Measurements from ENCODE around the gene FCSK. TPM values are rescaled to one million over a fixed set of nuclear protein-coding genes. Genes with fewer than 3 reads are reported as not detected.
"Not testable (repeated sequence)": the region's sequence is repeated elsewhere in the genome, so short reads cannot be mapped to it uniquely, and the experiment has no call there.

FCSK gene
- total RNA-seq, 6 experiments from 2014 or later, result 10.9 to 16.7 (median 13.4) TPM

DNA sequence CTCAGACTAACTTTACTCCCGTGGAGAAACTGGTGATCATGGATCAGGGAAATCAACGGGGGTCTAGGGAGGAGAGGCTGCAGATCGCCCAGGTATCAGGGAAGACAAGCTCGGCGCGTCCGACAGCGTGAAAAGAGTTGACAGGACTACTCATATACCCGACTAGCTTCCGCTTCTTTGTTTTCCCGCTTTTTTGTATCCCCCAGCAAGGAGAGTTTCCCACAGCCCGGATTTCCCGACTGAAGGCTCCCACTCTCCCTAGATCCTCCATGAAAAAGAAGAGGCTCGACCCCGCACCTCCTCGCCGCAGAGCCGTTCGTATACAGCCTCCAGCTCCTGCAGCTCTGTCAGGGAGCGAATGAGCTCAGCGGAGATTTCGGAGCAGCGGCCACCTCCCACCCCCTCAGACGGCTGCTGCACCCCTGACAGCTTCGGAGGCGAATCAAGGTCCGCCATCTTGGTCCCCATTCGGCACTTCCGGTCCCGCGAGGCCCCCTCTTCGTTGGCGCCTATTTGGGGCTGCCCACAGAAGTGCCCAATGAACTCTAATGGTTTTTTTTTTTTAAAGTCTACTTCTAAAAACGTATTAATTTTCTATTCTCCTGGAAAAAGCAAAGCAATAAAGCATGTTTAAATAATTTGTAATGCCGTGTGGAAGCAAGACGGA, 68.8 kb downstream of the FCSK start, which contains the start of gene COG4:
TSS of gene COG4 (minus strand) at position 479 of the 667 bp plus-strand sequence. CDS start at position 468, 11 bp downstream.
- Histone ChIP-seq H3K4me1 (peaks cover 0 to 33% (median 7%) of the 10 kb centered on the region in 4 donors), H3K9me3 (no peaks in the 10 kb centered on the region), H3K36me3 (peaks cover 0 to 14% (median 1%) of the 10 kb centered on the region in 4 donors), H3K27ac (peak within 1 kb of the TSS; percentile 73 to 81 (median 78)), H3K4me3 (peak within 1 kb of the TSS; percentile 70 to 96 (median 92)), H3K27me3 (no peaks in the 10 kb centered on the region)
- ATAC-seq (peak; percentile 92 to 95 (median 94)), DNase-seq (peak; percentile 86 to 90 (median 87))
- TF ChIP-seq, protein P1, sequence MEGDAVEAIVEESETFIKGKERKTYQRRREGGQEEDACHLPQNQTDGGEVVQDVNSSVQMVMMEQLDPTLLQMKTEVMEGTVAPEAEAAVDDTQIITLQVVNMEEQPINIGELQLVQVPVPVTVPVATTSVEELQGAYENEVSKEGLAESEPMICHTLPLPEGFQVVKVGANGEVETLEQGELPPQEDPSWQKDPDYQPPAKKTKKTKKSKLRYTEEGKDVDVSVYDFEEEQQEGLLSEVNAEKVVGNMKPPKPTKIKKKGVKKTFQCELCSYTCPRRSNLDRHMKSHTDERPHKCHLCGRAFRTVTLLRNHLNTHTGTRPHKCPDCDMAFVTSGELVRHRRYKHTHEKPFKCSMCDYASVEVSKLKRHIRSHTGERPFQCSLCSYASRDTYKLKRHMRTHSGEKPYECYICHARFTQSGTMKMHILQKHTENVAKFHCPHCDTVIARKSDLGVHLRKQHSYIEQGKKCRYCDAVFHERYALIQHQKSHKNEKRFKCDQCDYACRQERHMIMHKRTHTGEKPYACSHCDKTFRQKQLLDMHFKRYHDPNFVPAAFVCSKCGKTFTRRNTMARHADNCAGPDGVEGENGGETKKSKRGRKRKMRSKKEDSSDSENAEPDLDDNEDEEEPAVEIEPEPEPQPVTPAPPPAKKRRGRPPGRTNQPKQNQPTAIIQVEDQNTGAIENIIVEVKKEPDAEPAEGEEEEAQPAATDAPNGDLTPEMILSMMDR (IDR thresholded peaks at IDR 0.05), result no peak
- TF ChIP-seq POLR2A (IDR thresholded peaks at IDR 0.05), result peak; percentile 43
- 0% methylated on average over 27 of the region's 36 CpGs for WGBS (ENCODE audit: insufficient coverage, low coverage, low lambda C conversion rate, missing lambda C conversion rate)
- intact Hi-C loops (cut with DNase I), result no loop called here

DNA sequence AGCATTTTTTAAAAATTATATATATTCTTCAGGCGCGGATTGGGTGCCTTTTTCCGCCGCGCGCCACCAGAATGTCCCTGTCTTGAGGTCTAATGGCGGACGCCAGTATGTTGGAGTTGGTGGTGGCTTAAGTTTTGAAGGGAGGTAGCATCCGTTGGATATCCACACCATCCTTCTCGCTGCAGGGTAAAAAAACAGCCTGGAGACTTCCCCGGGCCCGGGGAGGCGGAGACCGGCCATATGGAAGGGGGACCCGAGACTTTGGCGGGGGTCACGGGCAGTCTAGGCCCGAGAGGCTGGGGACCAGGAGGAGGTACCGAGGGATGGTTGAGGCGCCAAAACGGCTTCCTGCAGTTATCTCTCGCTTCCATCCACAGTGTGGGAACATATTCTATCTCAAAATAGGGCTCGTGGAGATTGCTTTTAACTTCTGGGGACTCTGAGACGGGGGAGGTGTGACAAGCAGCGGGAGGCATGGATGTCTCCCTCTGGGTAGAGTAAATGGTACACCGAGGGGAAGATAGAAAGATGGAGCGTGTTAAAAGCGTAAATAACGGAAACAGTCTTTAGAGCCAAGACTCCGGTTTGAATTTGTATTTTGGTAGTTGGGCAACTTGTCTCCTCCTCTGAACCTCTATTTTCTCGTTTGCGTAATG, 69.5 kb downstream of the FCSK start, which contains the start of gene SF3B3:
TSS of gene SF3B3 (plus strand) at position 74 of the 656 bp plus-strand sequence. CDS start 2,841 bp downstream, outside the sequence.
- Histone ChIP-seq H3K36me3 (peaks cover 0 to 16% (median 3%) of the 10 kb centered on the region in 4 donors), H3K27ac (peak within 1 kb of the TSS; percentile 73 to 81 (median 78)), H3K27me3 (no peaks in the 10 kb centered on the region), H3K4me1 (peaks cover 0 to 33% (median 7%) of the 10 kb centered on the region in 4 donors), H3K9me3 (no peaks in the 10 kb centered on the region), H3K4me3 (peak within 1 kb of the TSS; percentile 70 to 96 (median 92))
- intact Hi-C loops (cut with DNase I), result no loop called here
- WGBS (ENCODE audit: insufficient coverage, low coverage, low lambda C conversion rate, missing lambda C conversion rate), result under 1% methylated on average over 29 of the region's 32 CpGs
- peak; percentile 83 to 87 (median 86) for ATAC-seq
- TF ChIP-seq, protein P1 (IDR thresholded peaks at IDR 0.05), result no peak
- TF ChIP-seq POLR2A (IDR thresholded peaks at IDR 0.05), result peak; percentile 35
- peak; percentile 66 to 75 (median 75) for DNase-seq

DNA sequence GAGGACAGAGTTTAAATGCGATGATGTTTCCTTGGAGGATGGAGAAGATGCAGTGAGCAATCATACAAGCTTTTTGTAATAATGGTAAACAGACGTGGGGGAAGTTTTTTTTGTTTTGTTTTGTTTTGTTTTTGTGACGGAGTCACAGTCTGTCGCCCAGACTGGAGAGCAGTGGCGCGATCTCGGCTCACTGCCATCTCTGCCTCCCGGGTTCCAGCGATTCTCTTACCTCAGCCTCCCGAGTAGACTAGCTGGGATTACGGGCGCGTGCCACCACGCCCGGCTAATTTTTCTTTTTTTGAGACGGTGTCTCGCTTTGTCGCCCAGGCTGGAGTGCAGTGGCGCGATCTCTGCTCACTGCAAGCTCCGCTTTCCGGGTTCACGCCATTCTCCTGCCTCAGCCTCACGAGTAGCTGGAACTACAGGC, 70.0 kb downstream of the FCSK start:
- H3K9me3 ChIP-seq; intact Hi-C loops (cut with DNase I); H3K27me3 ChIP-seq: not testable (repeated sequence)
- ATAC-seq (peak; percentile 1 to 35 (median 6)), DNase-seq (peak in 1 of 3 donors; percentile 43)
- Histone ChIP-seq H3K27ac (peak overlapping the region in 2 of 3 donors; percentile 73 to 81), H3K36me3 (peaks cover 0 to 21% (median 5%) of the 10 kb centered on the region in 4 donors), H3K4me3 (peak overlapping the region; percentile 70 to 96 (median 92)), H3K4me1 (peaks cover 0 to 37% (median 7%) of the 10 kb centered on the region in 4 donors)
- WGBS (ENCODE audit: insufficient coverage, low coverage, low lambda C conversion rate, missing lambda C conversion rate), result 4% methylated on average over 17 of the region's 24 CpGs

DNA sequence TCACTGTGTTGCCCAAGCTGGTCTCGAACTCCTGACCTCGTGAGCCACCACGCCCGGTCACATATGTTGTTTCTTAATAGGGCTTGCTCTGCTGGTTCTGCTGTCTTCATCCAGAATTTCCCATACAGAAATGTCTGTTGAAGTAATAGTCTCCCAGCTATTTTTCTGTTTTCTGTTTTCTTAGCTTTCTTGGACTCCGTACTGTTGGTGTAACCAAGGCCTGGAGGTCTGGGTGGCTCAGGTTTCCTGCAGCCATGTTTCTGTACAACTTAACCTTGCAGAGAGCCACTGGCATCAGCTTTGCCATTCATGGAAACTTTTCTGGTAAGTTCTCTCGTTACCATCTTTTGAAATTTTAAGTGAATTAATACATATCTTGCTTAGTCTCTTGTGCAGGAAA, 72.0 kb downstream of the FCSK start:
- TF ChIP-seq POLR2A (IDR thresholded peaks at IDR 0.05), result no peak
- TF ChIP-seq, protein P1 (IDR thresholded peaks at IDR 0.05), result no peak
- 70% methylated on average over 5 of the region's 6 CpGs for WGBS (ENCODE audit: insufficient coverage, low coverage, low lambda C conversion rate, missing lambda C conversion rate)
- Histone ChIP-seq H3K36me3 (peaks cover 0 to 41% (median 16%) of the 10 kb centered on the region in 4 donors), H3K27me3 (no peaks in the 10 kb centered on the region), H3K9me3 (no peaks in the 10 kb centered on the region), H3K4me3 (no peak overlapping the region), H3K4me1 (peaks cover 0 to 37% (median 7%) of the 10 kb centered on the region in 4 donors), H3K27ac (no peak overlapping the region)
- no peak for ATAC-seq
- intact Hi-C loops (cut with DNase I), result loop anchor here in 1 of 2 donors (5.0 kb wide), 1 partner anchor 126 kb away; no protein-coding TSS in a partner anchor
- no peak for DNase-seq
